ENCODE data around the gene SEMA4D. TPM values are rescaled to one million over a fixed set of nuclear protein-coding genes. Genes with fewer than 3 reads are reported as not detected.

SEMA4D gene
- total RNA-seq, 1 experiment from 2014 or later, result 23.3 TPM

DNA sequence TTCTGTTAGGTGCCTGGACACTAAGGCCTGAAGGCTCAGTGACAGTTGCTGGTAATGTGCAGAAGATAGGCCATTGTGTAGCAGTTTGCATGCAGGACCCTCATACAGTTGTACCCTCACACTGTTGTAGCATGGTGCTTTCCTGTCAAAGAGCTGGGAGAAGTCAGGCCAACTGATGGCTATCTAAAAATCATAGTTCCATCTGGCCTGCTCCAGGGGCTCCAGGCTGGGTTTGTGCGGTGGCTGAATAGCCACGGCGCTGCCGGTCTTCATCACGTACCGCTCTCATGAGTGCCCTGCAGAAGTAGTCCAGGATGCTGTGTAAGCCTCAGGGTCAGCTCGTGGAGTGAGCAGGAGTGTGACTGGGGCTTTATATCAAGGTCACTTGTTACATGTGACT is 167.4 kb downstream of the SEMA4D start:
- BruUV-seq (replicated peaks), result no TSS peak
- intact Hi-C loops (cut with micrococcal nuclease; ENCODE audit: unreplicated experiment), result no loop called here
- H3K27ac Mint-ChIP-seq (ENCODE audit: unreplicated experiment), result no peak overlapping the region
- H3K4me3 Mint-ChIP-seq (ENCODE audit: low read depth, unreplicated experiment), result no peak overlapping the region
- H3K9me3 Mint-ChIP-seq (ENCODE audit: low read depth, unreplicated experiment), result no peaks in the 10 kb centered on the region
- peaks cover 5% of the 10 kb centered on the region for H3K36me3 Mint-ChIP-seq (ENCODE audit: insufficient read depth, unreplicated experiment)
- no peaks in the 10 kb centered on the region for H3K4me1 Mint-ChIP-seq (ENCODE audit: low read depth, unreplicated experiment)
- no peaks in the 10 kb centered on the region for H3K27me3 Mint-ChIP-seq (ENCODE audit: unreplicated experiment)
- CTCF ChIA-PET, result no interaction called here
- TF ChIP-seq, protein P1, sequence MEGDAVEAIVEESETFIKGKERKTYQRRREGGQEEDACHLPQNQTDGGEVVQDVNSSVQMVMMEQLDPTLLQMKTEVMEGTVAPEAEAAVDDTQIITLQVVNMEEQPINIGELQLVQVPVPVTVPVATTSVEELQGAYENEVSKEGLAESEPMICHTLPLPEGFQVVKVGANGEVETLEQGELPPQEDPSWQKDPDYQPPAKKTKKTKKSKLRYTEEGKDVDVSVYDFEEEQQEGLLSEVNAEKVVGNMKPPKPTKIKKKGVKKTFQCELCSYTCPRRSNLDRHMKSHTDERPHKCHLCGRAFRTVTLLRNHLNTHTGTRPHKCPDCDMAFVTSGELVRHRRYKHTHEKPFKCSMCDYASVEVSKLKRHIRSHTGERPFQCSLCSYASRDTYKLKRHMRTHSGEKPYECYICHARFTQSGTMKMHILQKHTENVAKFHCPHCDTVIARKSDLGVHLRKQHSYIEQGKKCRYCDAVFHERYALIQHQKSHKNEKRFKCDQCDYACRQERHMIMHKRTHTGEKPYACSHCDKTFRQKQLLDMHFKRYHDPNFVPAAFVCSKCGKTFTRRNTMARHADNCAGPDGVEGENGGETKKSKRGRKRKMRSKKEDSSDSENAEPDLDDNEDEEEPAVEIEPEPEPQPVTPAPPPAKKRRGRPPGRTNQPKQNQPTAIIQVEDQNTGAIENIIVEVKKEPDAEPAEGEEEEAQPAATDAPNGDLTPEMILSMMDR (IDR thresholded peaks at IDR 0.05; ENCODE audit: unreplicated experiment), result no peak
- no peak for DNase-seq

DNA sequence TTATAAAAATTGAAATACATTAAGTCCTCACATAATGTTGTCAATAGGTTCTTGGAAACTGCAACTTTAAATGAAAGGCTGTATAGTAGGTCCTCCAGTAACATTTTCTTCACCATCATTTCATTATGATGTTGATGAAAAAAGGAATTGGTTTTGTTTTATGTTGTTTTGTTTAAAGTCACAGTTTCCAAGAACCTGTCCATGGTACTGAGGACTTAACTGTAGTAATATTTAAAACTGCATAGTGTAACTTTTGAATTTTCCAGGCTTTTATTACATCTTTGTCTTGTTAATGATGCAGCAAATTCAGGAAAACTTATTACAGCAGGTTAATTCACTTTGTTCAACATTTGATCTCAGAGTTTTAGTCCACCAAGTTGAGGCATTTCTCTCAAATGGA is 168.0 kb downstream of the SEMA4D start:
- no peaks in the 10 kb centered on the region for H3K9me3 Mint-ChIP-seq (ENCODE audit: low read depth, unreplicated experiment)
- intact Hi-C loops (cut with micrococcal nuclease; ENCODE audit: unreplicated experiment), result no loop called here
- no peaks in the 10 kb centered on the region for H3K4me1 Mint-ChIP-seq (ENCODE audit: low read depth, unreplicated experiment)
- no peak overlapping the region for H3K27ac Mint-ChIP-seq (ENCODE audit: unreplicated experiment)
- TF ChIP-seq, protein P1 (IDR thresholded peaks at IDR 0.05; ENCODE audit: unreplicated experiment), result no peak
- no TSS peak for BruUV-seq (replicated peaks)
- H3K27me3 Mint-ChIP-seq (ENCODE audit: unreplicated experiment), result no peaks in the 10 kb centered on the region
- H3K4me3 Mint-ChIP-seq (ENCODE audit: low read depth, unreplicated experiment), result no peak overlapping the region
- CTCF ChIA-PET, result no interaction called here
- H3K36me3 Mint-ChIP-seq (ENCODE audit: insufficient read depth, unreplicated experiment), result peaks cover 5% of the 10 kb centered on the region
- no peak for DNase-seq

DNA sequence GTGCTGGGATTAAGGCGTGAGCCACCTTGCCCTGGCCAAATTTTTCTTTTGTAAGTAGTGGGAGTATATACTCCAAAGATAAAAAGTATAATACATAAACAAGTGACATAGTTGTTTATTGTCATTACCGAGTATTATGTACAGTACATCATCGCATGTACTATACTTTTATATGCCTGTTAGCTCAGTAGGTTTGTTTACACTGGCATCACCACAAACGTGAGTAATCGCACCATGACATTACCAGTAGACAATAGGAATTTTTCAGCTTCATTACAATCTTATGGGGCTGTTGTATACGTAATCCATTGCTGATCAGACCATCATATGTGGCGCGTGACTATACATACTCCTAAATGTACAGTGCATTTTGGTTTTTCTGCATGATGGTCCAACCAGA is 169.8 kb downstream of the SEMA4D start:
- Mint-ChIP-seq H3K4me1 (ENCODE audit: low read depth, unreplicated experiment) (peaks cover 7% of the 10 kb centered on the region), H3K36me3 (ENCODE audit: insufficient read depth, unreplicated experiment) (no peaks in the 10 kb centered on the region), H3K27ac (ENCODE audit: unreplicated experiment) (no peak overlapping the region), H3K27me3 (ENCODE audit: unreplicated experiment) (no peaks in the 10 kb centered on the region), H3K4me3 (ENCODE audit: low read depth, unreplicated experiment) (no peak overlapping the region), H3K9me3 (ENCODE audit: low read depth, unreplicated experiment) (no peaks in the 10 kb centered on the region)
- TF ChIP-seq, protein P1 (IDR thresholded peaks at IDR 0.05; ENCODE audit: unreplicated experiment), result no peak
- intact Hi-C loops (cut with micrococcal nuclease; ENCODE audit: unreplicated experiment), result no loop called here
- CTCF ChIA-PET, result no interaction called here
- DNase-seq, result no peak
- no TSS peak for BruUV-seq (replicated peaks)

DNA sequence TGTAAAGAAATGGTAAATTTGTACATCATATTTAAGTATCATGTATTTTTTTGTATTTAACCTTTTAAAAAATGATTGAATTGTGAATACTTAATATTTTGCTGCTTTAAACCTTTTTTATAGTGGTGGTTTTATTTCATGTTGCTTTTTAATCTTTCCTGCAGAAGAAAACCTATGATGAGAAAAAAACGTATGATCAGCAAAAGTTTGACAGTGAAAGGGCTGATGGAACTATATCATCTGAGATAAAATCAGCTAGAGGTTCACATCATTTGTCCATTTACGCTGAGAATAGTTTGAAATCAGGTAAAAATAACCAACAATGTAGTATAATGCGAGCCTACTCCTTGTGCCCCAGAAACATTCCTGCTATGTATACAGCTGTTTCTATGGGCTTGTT is 172.2 kb downstream of the SEMA4D start:
- Mint-ChIP-seq H3K4me3 (ENCODE audit: low read depth, unreplicated experiment) (no peak overlapping the region), H3K4me1 (ENCODE audit: low read depth, unreplicated experiment) (peaks cover 16% of the 10 kb centered on the region), H3K36me3 (ENCODE audit: insufficient read depth, unreplicated experiment) (no peaks in the 10 kb centered on the region), H3K27me3 (ENCODE audit: unreplicated experiment) (no peaks in the 10 kb centered on the region), H3K9me3 (ENCODE audit: low read depth, unreplicated experiment) (no peaks in the 10 kb centered on the region), H3K27ac (ENCODE audit: unreplicated experiment) (no peak overlapping the region)
- intact Hi-C loops (cut with micrococcal nuclease; ENCODE audit: unreplicated experiment), result no loop called here
- no peak for DNase-seq
- no TSS peak for BruUV-seq (replicated peaks)
- CTCF ChIA-PET, result no interaction called here
- TF ChIP-seq, protein P1 (IDR thresholded peaks at IDR 0.05; ENCODE audit: unreplicated experiment), result no peak

Data from Calu3 (cell line).